ENCODE results near the gene TMEM243. TPM values are rescaled to one million over a fixed set of nuclear protein-coding genes. Genes with fewer than 3 reads are reported as not detected.

TMEM243 gene
- total and polyA plus RNA-seq, 2 experiments from 2014 or later, result 47.7 to 49.4 TPM

- TF ChIP-seq EZH2 (IDR thresholded peaks at IDR 0.05; ENCODE audit: borderline replicate concordance), result no peak
- no peak for TF ChIP-seq EZH2phosphoT487 (IDR thresholded peaks at IDR 0.05; ENCODE audit: low read depth, severe bottlenecking, unreplicated experiment)
- TF ChIP-seq CTCF (IDR thresholded peaks at IDR 0.05; ENCODE audit: poor library complexity), result no peak
- no peaks in the 10 kb centered on the region for H4K20me1 ChIP-seq (ENCODE audit: insufficient read depth, poor library complexity, severe bottlenecking)
- H3K36me3 ChIP-seq (replicated peaks; ENCODE audit: insufficient read depth, low read depth), result no peaks in the 10 kb centered on the region
Observed at GRCh38 chr7:87171282-87171934, 48.1 kb downstream of the TMEM243 start.

DNA sequence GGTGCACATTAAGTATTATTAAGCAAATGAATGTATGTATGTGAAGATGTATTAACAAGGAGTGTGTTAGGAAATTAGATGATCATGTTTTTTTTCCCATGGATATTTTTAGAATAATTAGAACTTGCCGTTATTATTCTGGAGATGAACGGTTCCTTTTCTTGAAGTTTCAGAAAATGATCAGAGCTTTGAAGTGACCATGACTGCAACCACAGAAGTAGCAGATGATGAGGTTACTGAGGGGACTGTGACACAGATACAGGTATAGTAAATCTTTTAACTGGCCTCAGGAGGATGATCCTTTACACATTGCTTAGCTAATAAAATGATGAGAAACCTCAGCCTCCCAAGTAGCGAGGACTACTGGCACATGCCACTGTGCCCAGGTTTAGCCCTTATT lies 48.7 kb downstream of the TMEM243 start:
- no peaks in the 10 kb centered on the region for H3K36me3 ChIP-seq (replicated peaks; ENCODE audit: insufficient read depth, low read depth)

More at GRCh38 chr7:87171282-87171934, 48.1 kb downstream of the TMEM243 start:
- Histone ChIP-seq H3K27me3 (no peaks in the 10 kb centered on the region), H3K4me3 (no peak overlapping the region), H2AFZ (no peak overlapping the region), H3K79me2 (peaks cover 6% of the 10 kb centered on the region), H3K27ac (no peak overlapping the region), H3K9me2 (replicated peaks; ENCODE audit: insufficient read depth) (no peaks in the 10 kb centered on the region), H3K4me2 (no peak overlapping the region), H3K4me1 (ENCODE audit: insufficient read depth) (no peaks in the 10 kb centered on the region), H3K9me3 (ENCODE audit: low read depth) (no peaks in the 10 kb centered on the region)
- DNase-seq (ENCODE audit: low spot score), result no peak

GRCh38 chr7:87164433-87164832 lies 55.1 kb downstream of the TMEM243 start:
- Histone ChIP-seq H4K20me1 (ENCODE audit: insufficient read depth, poor library complexity, severe bottlenecking) (peaks cover 7% of the 10 kb centered on the region), H3K4me2 (no peak overlapping the region), H3K27me3 (no peaks in the 10 kb centered on the region), H3K79me2 (peaks cover 38% of the 10 kb centered on the region), H3K27ac (no peak overlapping the region), H3K36me3 (replicated peaks; ENCODE audit: insufficient read depth, low read depth) (no peaks in the 10 kb centered on the region), H2AFZ (no peak overlapping the region), H3K4me3 (no peak overlapping the region), H3K9me3 (ENCODE audit: low read depth) (no peaks in the 10 kb centered on the region), H3K4me1 (ENCODE audit: insufficient read depth) (no peaks in the 10 kb centered on the region), H3K9me2 (replicated peaks; ENCODE audit: insufficient read depth) (no peaks in the 10 kb centered on the region)
- no peak for DNase-seq (ENCODE audit: low spot score)
- no peak for TF ChIP-seq EZH2phosphoT487 (IDR thresholded peaks at IDR 0.05; ENCODE audit: low read depth, severe bottlenecking, unreplicated experiment)
- WGBS (ENCODE audit: low lambda C conversion rate, missing lambda C conversion rate), result 85% methylated on average over 2 of the region's 2 CpGs

More for the DNA sequence above, 48.7 kb downstream of the TMEM243 start:
- Histone ChIP-seq H4K20me1 (ENCODE audit: insufficient read depth, poor library complexity, severe bottlenecking) (no peaks in the 10 kb centered on the region), H3K4me2 (no peak overlapping the region), H2AFZ (no peak overlapping the region), H3K9me2 (replicated peaks; ENCODE audit: insufficient read depth) (no peaks in the 10 kb centered on the region), H3K4me1 (ENCODE audit: insufficient read depth) (no peaks in the 10 kb centered on the region), H3K27ac (no peak overlapping the region), H3K9me3 (ENCODE audit: low read depth) (no peaks in the 10 kb centered on the region), H3K27me3 (no peaks in the 10 kb centered on the region), H3K79me2 (peaks cover 6% of the 10 kb centered on the region), H3K4me3 (no peak overlapping the region)
- no peak for TF ChIP-seq EZH2 (IDR thresholded peaks at IDR 0.05; ENCODE audit: borderline replicate concordance)
- no peak for TF ChIP-seq CTCF (IDR thresholded peaks at IDR 0.05; ENCODE audit: poor library complexity)
- no peak for TF ChIP-seq EZH2phosphoT487 (IDR thresholded peaks at IDR 0.05; ENCODE audit: low read depth, severe bottlenecking, unreplicated experiment)
- no peak for DNase-seq (ENCODE audit: low spot score)
- 100% methylated on average over 3 of the region's 3 CpGs for WGBS (ENCODE audit: low lambda C conversion rate, missing lambda C conversion rate)

DNA sequence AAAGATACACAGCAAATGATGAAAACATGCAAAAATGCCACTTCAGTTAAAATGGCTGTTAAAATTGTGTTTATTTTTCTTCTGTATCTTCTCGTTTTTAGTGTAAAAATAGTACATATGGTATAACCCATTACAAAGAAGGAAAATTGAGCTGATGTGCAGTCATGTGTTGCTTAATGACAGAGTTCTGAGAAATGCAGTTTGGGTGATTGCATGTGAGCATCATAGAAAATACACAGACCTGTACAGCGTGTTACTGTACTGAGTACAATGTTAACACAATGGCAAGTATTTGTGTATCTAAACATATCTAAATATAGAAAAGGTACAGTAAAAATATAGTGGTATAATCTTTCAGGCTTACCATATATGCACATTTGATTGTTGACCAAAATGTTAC lies 60.0 kb downstream of the TMEM243 start:
- peaks cover 10% of the 10 kb centered on the region for H3K4me1 ChIP-seq (ENCODE audit: insufficient read depth)
- TF ChIP-seq EZH2phosphoT487 (IDR thresholded peaks at IDR 0.05; ENCODE audit: low read depth, severe bottlenecking, unreplicated experiment), result no peak
- no peak overlapping the region for H3K4me2 ChIP-seq
- H3K27ac ChIP-seq, result no peak overlapping the region
- H3K79me2 ChIP-seq, result peaks cover 82% of the 10 kb centered on the region
- no peaks in the 10 kb centered on the region for H3K9me2 ChIP-seq (replicated peaks; ENCODE audit: insufficient read depth)
- H3K36me3 ChIP-seq (replicated peaks; ENCODE audit: insufficient read depth, low read depth), result no peaks in the 10 kb centered on the region
- DNase-seq (ENCODE audit: low spot score), result no peak
- no peak overlapping the region for H2AFZ ChIP-seq
- no peak overlapping the region for H3K4me3 ChIP-seq
- H4K20me1 ChIP-seq (ENCODE audit: insufficient read depth, poor library complexity, severe bottlenecking), result peaks cover 55% of the 10 kb centered on the region
- H3K27me3 ChIP-seq, result no peaks in the 10 kb centered on the region
- WGBS (ENCODE audit: low lambda C conversion rate, missing lambda C conversion rate), result 91% methylated on average over 2 of the region's 2 CpGs
- H3K9me3 ChIP-seq (ENCODE audit: low read depth), result no peaks in the 10 kb centered on the region
